Activated CD4-positive, alpha-beta memory T cell treated with anti-CD3 and anti-CD28 coated beads for 36 hours (primary cell): Measurements from ENCODE around the gene CD68. TPM values are rescaled to one million over a fixed set of nuclear protein-coding genes. Genes with fewer than 3 reads are reported as not detected.

Experiments used
- CTCF ChIA-PET: fragments of 350-600 bp; sonication (Branson Sonifier 250); formaldehyde crosslinking; loops from one replicate; lab custom pipeline; 2021; ENCODE audit warnings: antibody characterized with exemption, inconsistent platforms; lab: Charles Lee
- POLR2A ChIA-PET: fragments of 350-600 bp; sonication (Branson Sonifier 250); formaldehyde crosslinking; loops from one replicate; lab custom pipeline; 2021; ENCODE audit warnings: antibody characterized with exemption; lab: Charles Lee
- DNase-seq: peaks from one replicate; pipeline ENCODE4 v3.0.0-alpha.2; 2020
- H3K27ac Mint-ChIP-seq: one replicate; pipeline ENCODE4 v1.8.0; 2021; ENCODE audit warnings: mixed read lengths
- H3K27me3 Mint-ChIP-seq: one replicate; pipeline ENCODE4 v1.8.0; 2021; ENCODE audit warnings: mixed read lengths
- H3K36me3 Mint-ChIP-seq: one replicate; pipeline ENCODE4 v1.8.0; 2021; ENCODE audit warnings: mixed read lengths
- H3K4me1 Mint-ChIP-seq: one replicate; pipeline ENCODE4 v1.8.0; 2021; ENCODE audit warnings: low read depth, mixed read lengths
- H3K4me3 Mint-ChIP-seq: one replicate; pipeline ENCODE4 v1.8.0; 2021; ENCODE audit warnings: mild to moderate bottlenecking, mixed read lengths
- H3K9me3 Mint-ChIP-seq: one replicate; pipeline ENCODE4 v1.8.0; 2021; ENCODE audit warnings: mixed read lengths
- intact Hi-C: fragments of 100-400 bp; cut with micrococcal nuclease; formaldehyde crosslinking; loops from one replicate; pipeline ENCODE4 v1.15.1; 2023
- total RNA-seq, 2 experiments: library from RNA; stranded (reverse); gene quantifications; one replicate each; pipeline ENCODE4 v1.2.3, GENCODE V29; 2021

The CD68 gene
- total RNA-seq, 2 experiments from 2014 or later, result 31.5 to 34.1 TPM

DNA sequence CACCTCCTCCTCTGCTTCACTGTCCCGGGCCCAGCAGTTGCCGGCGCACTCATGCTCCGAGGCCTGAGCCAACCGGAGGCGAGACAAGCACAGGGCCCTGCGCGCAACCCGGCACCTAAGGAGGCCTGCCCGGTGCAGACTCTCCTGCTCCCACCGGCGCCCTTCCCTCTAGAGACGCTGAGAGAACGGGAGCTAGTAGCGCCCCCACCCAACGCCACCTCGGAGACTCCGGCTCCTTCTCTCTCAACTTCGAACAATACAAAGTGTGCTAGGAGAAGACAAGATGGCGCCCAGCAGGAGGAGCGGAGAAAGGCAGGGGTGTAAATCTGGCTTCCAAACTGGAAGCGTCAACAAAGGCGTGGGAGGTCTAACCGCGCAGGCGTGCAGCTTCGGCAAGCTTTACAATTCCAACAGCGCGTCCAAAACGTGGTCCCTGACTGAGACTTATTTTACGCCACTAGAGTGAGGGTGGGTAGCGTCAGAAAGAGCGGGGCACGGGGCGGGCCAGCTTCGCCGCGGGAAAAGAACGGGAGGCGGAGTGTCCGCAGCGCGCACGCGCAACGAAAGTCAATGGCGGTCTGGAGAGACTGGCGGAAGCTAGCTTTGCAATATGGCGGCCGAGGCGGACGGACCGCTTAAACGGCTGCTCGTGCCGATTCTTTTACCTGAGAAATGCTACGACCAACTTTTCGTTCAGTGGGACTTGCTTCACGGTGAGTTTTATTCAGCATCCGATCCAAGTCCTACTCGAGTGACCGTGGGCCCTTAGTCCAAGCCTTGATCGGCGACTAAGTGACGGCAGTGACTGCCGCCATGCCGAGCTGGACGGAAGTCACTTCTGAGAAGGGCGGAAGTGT lies 4.0 kb downstream of the CD68 start, which contains the start of gene MPDU1:
MPDU1 (plus strand) TSS at position 600 of the 857 bp plus-strand sequence; CDS start at position 611, 11 bp downstream.
- peaks cover 57% of the 10 kb centered on the region for H3K4me1 Mint-ChIP-seq
- DNase-seq, result peak; percentile 98
- H3K9me3 Mint-ChIP-seq, result no peaks in the 10 kb centered on the region
- ChIA-PET POLR2A (interaction anchor here (0.5 to 3.8 kb wide), 21 partner anchors 9 to 537 kb away, joined by 3 to 61 read pairs (median 4); partner anchors contain the start of genes ACAP1, CNTROB, FXR2 and NEURL4), CTCF (interaction anchor here (0.6 to 7.7 kb wide), 12 partner anchors 12 to 238 kb away, joined by 3 to 57 read pairs (median 4); partner anchors contain the start of genes ATP1B2, FXR2, KCTD11 and SAT2)
- peak within 1 kb of the TSS; percentile 95 for H3K4me3 Mint-ChIP-seq
- intact Hi-C loops, result loop anchor here (1.0 to 5.0 kb wide), 5 partner anchors 10 to 254 kb away; partner anchors contain the start of genes FXR2 and SENP3
- peaks cover 28% of the 10 kb centered on the region for H3K36me3 Mint-ChIP-seq
- H3K27me3 Mint-ChIP-seq, result no peaks in the 10 kb centered on the region
- peak within 1 kb of the TSS; percentile 100 for H3K27ac Mint-ChIP-seq

DNA sequence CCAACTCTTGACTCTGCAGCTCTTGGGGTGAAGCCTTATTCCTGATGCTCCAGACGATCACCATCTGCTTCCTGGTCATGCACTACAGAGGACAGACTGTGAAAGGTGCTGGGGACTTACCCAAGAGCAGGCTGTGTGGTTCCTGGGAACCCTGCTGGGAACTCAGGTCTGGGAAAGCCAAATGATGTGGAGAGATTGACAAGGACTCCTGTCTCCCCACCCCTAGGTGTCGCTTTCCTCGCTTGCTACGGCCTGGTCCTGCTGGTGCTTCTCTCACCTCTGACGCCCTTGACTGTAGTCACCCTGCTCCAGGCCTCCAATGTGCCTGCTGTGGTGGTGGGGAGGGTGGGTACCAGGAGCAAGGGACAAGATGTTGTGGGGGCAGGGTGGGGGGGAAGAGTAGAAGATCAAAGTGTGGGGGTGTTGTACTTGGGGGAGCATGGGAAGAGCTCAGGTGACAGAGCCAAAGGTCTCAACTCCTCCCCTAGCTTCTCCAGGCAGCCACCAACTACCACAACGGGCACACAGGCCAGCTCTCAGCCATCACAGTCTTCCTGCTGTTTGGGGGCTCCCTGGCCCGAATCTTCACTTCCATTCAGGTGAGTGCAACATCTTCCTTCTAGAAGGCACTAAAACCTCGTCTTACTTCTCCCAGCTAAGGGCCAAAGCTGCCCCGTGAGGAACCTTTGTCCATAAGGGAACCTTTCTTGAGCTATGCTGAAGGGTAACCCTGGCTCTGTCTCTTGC lies 7.4 kb downstream of the CD68 start:
- Mint-ChIP-seq H3K27ac (no peak overlapping the region), H3K4me1 (peaks cover 27% of the 10 kb centered on the region), H3K27me3 (no peaks in the 10 kb centered on the region), H3K4me3 (no peak overlapping the region), H3K36me3 (peaks cover 21% of the 10 kb centered on the region), H3K9me3 (no peaks in the 10 kb centered on the region)
- POLR2A ChIA-PET, result no interaction called here
- no peak for DNase-seq
- CTCF ChIA-PET, result interaction anchor here (0.6 to 7.7 kb wide), 5 partner anchors 26 to 231 kb away, joined by 3 to 57 read pairs (median 5); partner anchors contain the start of genes SENP3, TNFSF13 and TP53
- intact Hi-C loops, result no loop called here

DNA sequence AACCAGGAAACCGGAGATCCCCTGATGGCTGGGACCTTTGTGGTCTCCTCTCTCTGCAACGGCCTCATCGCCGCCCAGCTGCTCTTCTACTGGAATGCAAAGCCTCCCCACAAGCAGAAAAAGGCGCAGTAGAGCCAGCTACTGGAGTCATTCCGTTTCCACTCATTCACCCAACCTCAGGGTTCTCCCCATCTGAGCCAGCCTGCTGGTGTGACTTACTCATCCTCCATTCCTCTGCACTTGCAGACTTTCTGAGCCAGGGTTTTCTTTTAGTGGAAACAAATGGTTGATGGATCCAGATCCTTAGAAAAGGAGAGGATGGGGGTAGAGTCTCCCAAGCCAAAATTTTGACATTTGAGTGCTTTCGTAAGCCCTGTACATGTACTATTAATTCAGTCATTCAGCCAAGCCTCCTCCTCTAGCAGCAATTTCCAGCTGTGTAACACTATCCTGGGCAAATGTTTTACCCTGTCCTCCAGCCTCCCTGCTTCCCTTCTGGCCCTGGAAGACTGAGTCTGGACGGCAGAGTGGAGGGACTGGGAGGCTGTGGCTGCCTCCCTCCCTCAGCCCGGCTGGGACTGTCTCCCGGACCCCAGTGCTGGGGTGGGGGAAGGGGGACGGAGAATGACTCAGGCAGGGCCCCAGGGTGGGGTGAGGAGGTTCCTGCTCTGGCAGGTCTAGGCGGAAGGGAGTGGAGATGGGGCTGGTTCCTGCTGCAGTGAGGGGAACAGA lies 8.1 kb downstream of the CD68 start:
- Mint-ChIP-seq H3K4me1 (peaks cover 20% of the 10 kb centered on the region), H3K36me3 (peaks cover 21% of the 10 kb centered on the region), H3K9me3 (no peaks in the 10 kb centered on the region), H3K27ac (no peak overlapping the region), H3K4me3 (no peak overlapping the region), H3K27me3 (no peaks in the 10 kb centered on the region)
- ChIA-PET POLR2A (no interaction called here), CTCF (interaction anchor here (1.3 to 7.7 kb wide), 3 partner anchors 27 to 232 kb away, joined by 5 to 57 read pairs (median 7); partner anchors contain the start of genes SENP3, TNFSF13 and TP53)
- no peak for DNase-seq
- intact Hi-C loops, result no loop called here

DNA sequence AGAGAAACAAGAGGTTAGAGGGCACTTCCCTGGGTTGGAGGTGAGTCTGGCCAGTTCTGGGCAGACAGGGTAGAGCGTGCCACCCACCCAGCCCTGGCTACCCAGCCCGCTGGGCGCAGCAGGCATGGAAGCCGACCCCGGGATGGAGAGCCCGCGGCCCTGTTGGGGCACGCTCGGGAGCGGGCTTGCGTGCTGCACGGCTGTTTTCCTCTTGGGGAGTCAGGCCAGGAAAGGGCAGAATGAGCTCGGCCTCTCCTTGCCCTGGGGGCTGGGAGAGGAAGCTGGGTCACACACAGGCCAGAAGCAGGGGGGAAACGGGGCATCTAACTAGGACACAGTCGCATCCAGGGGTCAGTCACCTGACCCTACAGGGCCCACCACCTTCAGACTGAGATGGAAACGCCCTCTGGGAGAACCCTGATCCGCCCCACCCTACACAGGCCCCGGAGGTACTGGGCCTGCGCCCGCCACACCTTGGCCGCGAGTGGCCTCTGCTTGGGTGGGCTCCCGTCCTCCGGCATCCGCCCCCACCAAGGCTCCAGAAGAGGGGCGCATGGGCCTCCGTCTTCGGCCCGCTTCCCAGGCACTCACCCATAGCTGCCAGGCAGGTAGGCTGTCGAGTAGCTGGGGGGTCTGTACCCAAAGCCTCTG lies 9.2 kb downstream of the CD68 start:
- intact Hi-C loops, result no loop called here
- ChIA-PET POLR2A (interaction anchor here (1.2 to 1.6 kb wide), 4 partner anchors 8 to 104 kb away, joined by 3 to 9 read pairs (median 4); no protein-coding TSS in a partner anchor), CTCF (interaction anchor here (0.7 to 7.7 kb wide), 20 partner anchors 9 to 308 kb away, joined by 3 to 57 read pairs (median 6); partner anchors contain the start of genes CD68, FXR2, SAT2 and SENP3)
- Mint-ChIP-seq H3K9me3 (no peaks in the 10 kb centered on the region), H3K27ac (no peak overlapping the region), H3K36me3 (peaks cover 30% of the 10 kb centered on the region), H3K4me1 (peaks cover 11% of the 10 kb centered on the region), H3K27me3 (no peaks in the 10 kb centered on the region), H3K4me3 (no peak overlapping the region)
- no peak for DNase-seq

DNA sequence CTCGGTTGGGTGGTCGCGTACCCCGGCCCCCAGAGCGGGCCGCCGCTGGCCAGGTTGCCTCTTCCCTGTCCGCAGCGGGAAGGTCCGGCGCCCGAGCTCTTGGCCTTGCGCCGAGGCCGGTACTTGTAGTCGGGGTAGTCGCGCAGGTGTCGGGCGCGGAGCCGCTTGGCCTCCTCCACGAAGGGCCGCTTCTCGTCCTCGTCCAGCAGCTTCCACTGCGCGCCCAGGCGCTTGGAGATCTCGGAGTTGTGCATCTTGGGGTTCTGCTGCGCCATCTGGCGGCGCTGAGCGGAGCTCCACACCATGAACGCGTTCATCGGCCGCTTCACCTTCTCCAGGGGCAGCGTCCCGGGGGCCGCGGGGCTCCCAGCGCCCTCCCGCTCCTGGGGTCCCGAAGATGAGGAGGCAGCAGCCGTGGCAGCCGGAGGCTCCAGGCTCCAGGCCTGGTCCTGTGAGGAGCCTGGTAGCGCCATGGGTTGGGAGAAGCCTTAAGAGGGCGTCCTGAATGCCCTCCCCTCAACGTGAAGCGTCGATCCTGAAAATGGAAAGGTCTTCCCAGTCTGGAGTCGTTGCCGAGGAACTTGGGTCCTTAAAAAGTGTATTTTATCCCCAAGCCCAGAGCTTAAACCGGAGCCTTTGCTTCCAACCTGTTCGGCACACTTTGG lies 9.9 kb downstream of the CD68 start:
- intact Hi-C loops, result no loop called here
- peaks cover 35% of the 10 kb centered on the region for H3K36me3 Mint-ChIP-seq

DNA sequence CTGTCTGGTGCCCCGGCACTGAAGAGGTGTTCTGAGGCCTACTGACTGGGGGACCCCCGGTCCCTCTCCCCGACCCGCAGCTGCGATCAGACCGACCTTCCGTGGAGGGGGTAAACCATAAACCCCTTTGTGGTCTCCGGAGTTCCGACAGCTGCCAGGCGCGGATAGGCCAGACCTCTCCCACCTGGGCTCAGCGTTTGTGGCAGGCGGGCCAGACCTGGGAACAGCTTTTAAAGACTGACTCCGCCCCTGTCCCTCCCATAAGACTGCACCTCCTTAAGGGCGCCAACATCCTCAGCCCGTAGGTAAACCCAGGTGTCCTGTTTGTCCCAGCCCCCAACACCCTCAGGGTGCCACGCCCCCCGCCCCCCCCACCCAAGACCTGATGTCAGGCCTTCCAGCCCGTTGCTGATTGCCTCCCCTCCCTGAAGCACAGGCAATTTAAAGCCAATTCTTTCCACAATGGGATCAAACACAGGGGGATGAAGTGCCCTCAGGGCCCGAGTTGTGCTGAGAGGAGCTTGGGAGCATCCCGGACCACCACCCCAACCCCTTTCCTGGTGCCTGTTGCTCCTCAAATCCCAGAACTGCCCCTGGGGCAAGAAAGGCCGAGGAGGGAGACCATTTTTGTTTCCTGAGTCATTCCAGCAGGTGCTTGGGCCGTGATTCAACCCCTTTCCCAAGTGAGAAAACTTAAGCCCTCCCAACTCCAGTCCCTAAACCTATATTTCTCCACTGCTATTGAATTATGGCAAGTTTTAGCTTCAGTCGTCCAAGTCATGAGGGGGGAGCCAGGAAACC lies 10.7 kb downstream of the CD68 start, which contains the start of gene SOX15:
SOX15 (minus strand) TSS at position 204 of the 801 bp plus-strand sequence. CDS start 418 bp downstream, outside the sequence.
- Mint-ChIP-seq H3K36me3 (peaks cover 36% of the 10 kb centered on the region), H3K27ac (no peak within 1 kb of the TSS), H3K4me1 (peaks cover 5% of the 10 kb centered on the region), H3K9me3 (no peaks in the 10 kb centered on the region), H3K27me3 (no peaks in the 10 kb centered on the region), H3K4me3 (no peak within 1 kb of the TSS)
- ChIA-PET CTCF (interaction anchor here (0.5 to 7.7 kb wide), 27 partner anchors 10 to 869 kb away, joined by 3 to 57 read pairs (median 5); partner anchors contain the start of genes CD68, FXR2, SAT2 and SENP3), POLR2A (interaction anchor here (1.2 to 1.6 kb wide), 3 partner anchors 9 to 105 kb away, joined by 3 to 9 read pairs (median 4); no protein-coding TSS in a partner anchor)
- intact Hi-C loops, result no loop called here
- peak; percentile 11 for DNase-seq

More for the DNA sequence above, 9.9 kb downstream of the CD68 start:
- no peaks in the 10 kb centered on the region for H3K9me3 Mint-ChIP-seq
- no peak overlapping the region for H3K4me3 Mint-ChIP-seq
- POLR2A ChIA-PET, result interaction anchor here (1.2 to 1.6 kb wide), 4 partner anchors 9 to 104 kb away, joined by 3 to 9 read pairs (median 4); no protein-coding TSS in a partner anchor
- H3K27ac Mint-ChIP-seq, result no peak overlapping the region
- peaks cover 10% of the 10 kb centered on the region for H3K4me1 Mint-ChIP-seq
- CTCF ChIA-PET, result interaction anchor here (0.5 to 7.7 kb wide), 26 partner anchors 9 to 684 kb away, joined by 3 to 57 read pairs (median 5); partner anchors contain the start of genes CD68, FXR2, SAT2 and SENP3
- no peaks in the 10 kb centered on the region for H3K27me3 Mint-ChIP-seq
- DNase-seq, result peak; percentile 74

DNA sequence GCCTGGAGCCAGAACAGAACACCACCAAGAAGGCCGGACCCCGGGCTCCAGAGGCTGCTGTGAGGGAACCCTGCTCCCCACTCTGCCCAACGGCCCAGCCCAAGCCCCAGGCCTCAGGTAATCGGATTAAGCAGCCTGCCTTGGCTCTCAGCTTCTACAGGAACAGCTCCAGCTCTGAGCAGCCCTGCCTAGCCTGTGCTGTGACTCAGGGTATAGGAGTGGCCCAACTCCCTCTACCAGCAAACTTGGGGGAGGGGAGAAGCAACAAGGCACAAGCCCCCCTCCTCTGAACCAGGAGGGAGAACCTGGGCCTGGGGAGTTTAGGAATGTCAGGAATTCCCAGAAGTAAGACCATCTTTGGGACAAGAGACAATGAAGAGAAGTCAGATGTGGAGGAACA lies 11.3 kb downstream of the CD68 start:
- no peaks in the 10 kb centered on the region for H3K27me3 Mint-ChIP-seq
- H3K27ac Mint-ChIP-seq, result no peak overlapping the region
- CTCF ChIA-PET, result interaction anchor here (0.5 to 2.6 kb wide), 5 partner anchors 24 to 868 kb away, joined by 3 to 28 read pairs (median 14); partner anchors contain the start of gene FXR2
- no peak overlapping the region for H3K4me3 Mint-ChIP-seq
- H3K9me3 Mint-ChIP-seq, result no peaks in the 10 kb centered on the region
- POLR2A ChIA-PET, result no interaction called here
- intact Hi-C loops, result no loop called here
- no peak for DNase-seq
- peaks cover 1% of the 10 kb centered on the region for H3K4me1 Mint-ChIP-seq
- peaks cover 43% of the 10 kb centered on the region for H3K36me3 Mint-ChIP-seq

DNA sequence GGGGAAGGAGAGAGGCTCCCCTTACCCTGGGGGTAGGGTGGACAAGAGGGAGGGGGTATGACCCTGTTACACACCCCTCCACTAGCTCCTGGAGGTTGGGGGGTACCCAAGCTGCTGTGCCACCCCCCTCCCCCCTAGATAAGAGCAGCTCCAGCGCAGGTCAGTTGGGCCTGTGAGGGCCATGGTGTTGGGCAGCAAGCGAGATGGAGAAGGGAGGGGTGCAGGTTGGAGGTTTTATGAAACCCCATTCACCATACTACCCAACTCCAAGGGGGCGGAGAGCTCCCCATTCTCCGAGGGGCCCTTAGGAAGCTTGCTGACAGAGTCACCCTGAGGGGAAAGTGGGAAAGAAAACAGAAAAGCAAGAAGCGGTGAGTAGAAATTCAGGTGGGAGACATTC lies 12.2 kb downstream of the CD68 start:
- ChIA-PET POLR2A (no interaction called here), CTCF (no interaction called here)
- H3K4me3 Mint-ChIP-seq, result no peak overlapping the region
- intact Hi-C loops, result no loop called here
- no peak overlapping the region for H3K27ac Mint-ChIP-seq
- H3K27me3 Mint-ChIP-seq, result no peaks in the 10 kb centered on the region
- no peak for DNase-seq
- H3K9me3 Mint-ChIP-seq, result no peaks in the 10 kb centered on the region
- H3K36me3 Mint-ChIP-seq, result peaks cover 48% of the 10 kb centered on the region
- no peaks in the 10 kb centered on the region for H3K4me1 Mint-ChIP-seq

DNA sequence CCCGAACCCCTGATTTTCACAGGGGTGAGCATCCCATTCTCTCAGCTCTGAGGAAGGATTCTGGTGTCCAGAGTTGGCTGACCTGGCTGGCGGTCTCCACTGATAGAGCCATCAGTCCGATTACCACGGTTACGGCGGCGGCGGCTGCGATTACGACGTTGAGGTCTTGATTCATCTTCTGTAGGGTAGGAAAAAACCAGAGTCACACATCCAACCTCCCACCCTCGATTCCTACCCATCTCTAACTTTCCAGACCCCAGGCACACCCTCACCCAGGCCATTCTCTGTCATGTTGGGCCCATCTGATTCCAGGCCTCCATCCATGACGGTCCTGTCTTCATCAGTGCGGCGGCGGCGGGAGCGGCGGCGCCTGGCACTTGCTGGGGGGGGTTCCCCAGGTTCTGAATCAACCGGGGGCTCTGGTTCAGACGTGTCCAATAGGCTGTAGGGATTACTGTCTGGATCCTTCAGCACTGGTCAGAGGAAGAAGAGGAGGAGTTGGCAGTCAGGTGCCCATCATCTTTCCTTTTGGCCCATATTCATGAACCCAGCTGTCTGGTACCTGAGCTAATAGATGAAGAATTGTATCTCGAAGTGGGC lies 13.1 kb downstream of the CD68 start:
- intact Hi-C loops, result no loop called here
- DNase-seq, result no peak
- ChIA-PET POLR2A (interaction anchor here (1.2 kb wide), 1 partner anchor 9 kb away, joined by 4 read pairs; the partner anchor contains the start of gene MPDU1), CTCF (no interaction called here)
- H3K4me1 Mint-ChIP-seq, result no peaks in the 10 kb centered on the region
- H3K4me3 Mint-ChIP-seq, result no peak overlapping the region
- no peaks in the 10 kb centered on the region for H3K27me3 Mint-ChIP-seq
- H3K27ac Mint-ChIP-seq, result no peak overlapping the region
- H3K9me3 Mint-ChIP-seq, result no peaks in the 10 kb centered on the region
- H3K36me3 Mint-ChIP-seq, result peaks cover 50% of the 10 kb centered on the region
